Endothelial cell of umbilical vein (primary cell): ENCODE measurements around the gene COL8A1. TPM values are rescaled to one million over a fixed set of nuclear protein-coding genes. Genes with fewer than 3 reads are reported as not detected.

ENCODE experiments used
- BruUV-seq: library from RNA; stranded (reverse); fragments of 400-500 nt; replicated peaks from 2 replicates; lab custom pipeline; 2021; lab: Mats Ljungman, UMichigan
- CTCF ChIA-PET: fragments of 300-600, 350-600 bp; sonication (Branson Sonifier 250); formaldehyde crosslinking; loops from one replicate; lab custom pipeline; 2021; ENCODE audit warnings: antibody characterized with exemption, inconsistent platforms; lab: Charles Lee
- POLR2A ChIA-PET: fragments of 300-600, 350-600 bp; sonication (Branson Sonifier 250); formaldehyde crosslinking; loops from one replicate; lab custom pipeline; 2021; ENCODE audit warnings: antibody characterized with exemption, inconsistent platforms; lab: Charles Lee
- DNase-seq: peaks from one replicate; pipeline ENCODE4 v3.0.0-alpha.2; 2011; ENCODE audit warnings: low read depth, low spot score
- FAIRE-seq: peaks from 2 replicates; lab custom pipeline; 2011; peaks lifted over from hg19 to GRCh38; lab: Jason Lieb, UNC
- H2AFZ ChIP-seq: 2 replicates; pipeline ENCODE4 v1.6.0; 2012; ENCODE audit warnings: low read depth, low read length, control low read depth, inconsistent platforms
- H3K27ac ChIP-seq: 2 replicates; pipeline ENCODE4 v1.5.1; 2011; ENCODE audit warnings: low read depth, mild to moderate bottlenecking, control low read depth, low read length, moderate library complexity; ENCODE audit not compliant: insufficient read depth
- H3K27me3 ChIP-seq, 2 experiments: 2 replicates each; pipeline versions ENCODE4 v1.6.0 to v1.6.1; 2011; ENCODE audit warnings: low read length in 2 of 2, mixed read lengths in 1 of 2; ENCODE audit not compliant: control insufficient read depth in 2 of 2, insufficient read depth in 2 of 2
- H3K36me3 ChIP-seq, 2 experiments: 2 replicates in 1 of 2; 3 replicates in 1 of 2; pipeline ENCODE4 v1.5.1; 2011; ENCODE audit warnings: low read length in 2 of 2, mild to moderate bottlenecking in 1 of 2, moderate library complexity in 1 of 2; ENCODE audit not compliant: control insufficient read depth in 2 of 2, insufficient read depth in 2 of 2; ENCODE audit errors: extremely low read depth in 1 of 2
- H3K4me1 ChIP-seq: 3 replicates; pipeline ENCODE4 v1.5.1; 2011; ENCODE audit warnings: mild to moderate bottlenecking, low read length; ENCODE audit not compliant: control insufficient read depth, insufficient read depth; ENCODE audit errors: extremely low read depth
- H3K4me2 ChIP-seq: 2 replicates; pipeline ENCODE4 v1.6.1; 2011; ENCODE audit warnings: low read length, control low read depth, mixed read lengths; ENCODE audit not compliant: insufficient read depth
- H3K4me3 ChIP-seq, 3 experiments: fragments of 200-600 bp in 1 of 3; sonication (generic), shearing (Covaris generic) in 1 of 3; replicated peaks in 1 of 3; 2 replicates each; pipeline ENCODE4 v1.5.1; 2011 to 2016; ENCODE audit warnings: control low read depth in 3 of 3, low read length in 3 of 3, mild to moderate bottlenecking in 2 of 3, inconsistent platforms in 1 of 3, low read depth in 1 of 3, moderate library complexity in 1 of 3; ENCODE audit not compliant: insufficient read depth in 1 of 3
- H3K79me2 ChIP-seq: 2 replicates; pipeline ENCODE4 v1.6.0; 2012; ENCODE audit warnings: low read length, inconsistent platforms; ENCODE audit not compliant: control insufficient read depth, insufficient read depth
- H3K9ac ChIP-seq: replicated peaks from 2 replicates; pipeline ENCODE3; 2011; ENCODE audit warnings: low read length, control low read depth; ENCODE audit not compliant: insufficient read depth; ENCODE audit errors: extremely low read depth
- H3K9me1 ChIP-seq: replicated peaks from 3 replicates; pipeline ENCODE4 v1.6.0; 2011; ENCODE audit warnings: mild to moderate bottlenecking, low read length; ENCODE audit not compliant: control insufficient read depth, insufficient read depth; ENCODE audit errors: extremely low read depth
- H3K9me3 ChIP-seq: replicated peaks from 2 replicates; pipeline ENCODE4 v1.5.1; 2012; ENCODE audit warnings: low read length, inconsistent platforms; ENCODE audit not compliant: control insufficient read depth, insufficient read depth
- H4K20me1 ChIP-seq: replicated peaks from 2 replicates; pipeline ENCODE3; 2011; ENCODE audit warnings: mild to moderate bottlenecking, low read length; ENCODE audit not compliant: control insufficient read depth, insufficient read depth; ENCODE audit errors: extremely low read depth
- CTCF ChIP-seq, 2 donors: IDR thresholded peaks; 1 replicate in 1 of 2; 2 replicates in 1 of 2; pipeline ENCODE4 v1.5.1; 2011; ENCODE audit warnings: low read length in 2 of 2, mild to moderate bottlenecking in 2 of 2, moderate library complexity in 2 of 2, control low read depth in 1 of 2, inconsistent platforms in 1 of 2, low read depth in 1 of 2; ENCODE audit not compliant: insufficient read depth in 1 of 2; ENCODE audit errors: extremely low read depth in 1 of 2
- EZH2 ChIP-seq: IDR thresholded peaks from 2 replicates; pipeline ENCODE4 v1.6.1; 2012; ENCODE audit warnings: borderline replicate concordance, low read depth, mild to moderate bottlenecking, moderate library complexity, low read length, inconsistent platforms; ENCODE audit not compliant: severe bottlenecking
- GATA2 ChIP-seq: IDR thresholded peaks from 2 replicates; pipeline ENCODE4 v1.7.0; 2011; ENCODE audit warnings: low read depth, mild to moderate bottlenecking, moderate library complexity, mixed read lengths, low read length; ENCODE audit not compliant: insufficient read length, insufficient read depth
- JUN ChIP-seq: IDR thresholded peaks from 2 replicates; pipeline ENCODE4 v1.6.1; 2011; ENCODE audit warnings: borderline replicate concordance, low read depth; ENCODE audit not compliant: insufficient read length, insufficient read depth
- POLR2A ChIP-seq: IDR thresholded peaks from 2 replicates; pipeline ENCODE4 v1.6.1; 2012; ENCODE audit warnings: low read depth, mild to moderate bottlenecking, control low read depth, low read length
- POLR2AphosphoS5 ChIP-seq: IDR thresholded peaks from 2 replicates; pipeline ENCODE4 v1.6.1; 2012; ENCODE audit warnings: low read depth, mild to moderate bottlenecking, control low read depth, low read length, moderate library complexity; ENCODE audit not compliant: insufficient read depth
- dilution Hi-C: fragments of 300-500 bp; cut with MboI; formaldehyde crosslinking; loops from one replicate; pipeline ENCODE4 v1.15.0; 2019; ENCODE audit warnings: low sequenced_read_pairs; ENCODE audit not compliant: extremely low pct_ligation_motif_present
- intact Hi-C: fragments of 100-400 bp; cut with micrococcal nuclease; formaldehyde crosslinking; loops from one replicate; pipeline ENCODE4 v1.10.0; 2022
- polyA plus RNA-seq, 4 experiments: library from polyadenylated mRNA; depleted of rRNA in 3 of 4; stranded (reverse) in 3 of 4; unstranded in 1 of 4; fragments of >200 nt; gene quantifications; 2 replicates each; pipeline versions ENCODE4 v1.2.1 to v1.2.3, GENCODE V29; 2011 to 2012; ENCODE audit warnings: missing spikeins in 1 of 4
- total RNA-seq: library from RNA; stranded (reverse); gene quantifications from 2 replicates; pipeline ENCODE4 v1.2.3, GENCODE V29; 2021

COL8A1 gene
- total and polyA plus RNA-seq, 2 donors (not counting 3 experiments of a cell fraction or from before 2014, with no cell fraction given), result 358 to 634 TPM

- dilution Hi-C loops, result loop anchor here (25.0 kb wide), 1 partner anchor 748 kb away; no protein-coding TSS in a partner anchor
- Histone ChIP-seq H3K27me3 (no peaks in the 10 kb centered on the region), H3K4me3 (no peak overlapping the region), H3K4me1 (peaks cover under 1% of the 10 kb centered on the region), H3K4me2 (no peak overlapping the region), H4K20me1 (no peaks in the 10 kb centered on the region), H2AFZ (no peak overlapping the region), H3K27ac (no peak overlapping the region), H3K79me2 (no peaks in the 10 kb centered on the region), H3K36me3 (peaks cover 11 to 15% of the 10 kb centered on the region in 2 experiments), H3K9ac (no peak overlapping the region), H3K9me1 (no peaks in the 10 kb centered on the region), H3K9me3 (no peaks in the 10 kb centered on the region)
- ChIA-PET CTCF (no interaction called here), POLR2A (no interaction called here)
- no peak for FAIRE-seq
- intact Hi-C loops, result no loop called here
- DNase-seq, result no peak
- no peak for TF ChIP-seq CTCF (IDR thresholded peaks at IDR 0.05; ENCODE audit: extremely low read depth in 1 of 2, insufficient read depth in 1 of 2, low read depth in 1 of 2, low read length in 2 of 2)
- TF ChIP-seq POLR2A, result no peak
- TF ChIP-seq EZH2, result no peak
- no peak for TF ChIP-seq GATA2
- TF ChIP-seq POLR2AphosphoS5, result no peak
- no TSS peak for BruUV-seq
Measured at GRCh38 chr3:99760031-99760430, 121.6 kb downstream of the COL8A1 start.

DNA sequence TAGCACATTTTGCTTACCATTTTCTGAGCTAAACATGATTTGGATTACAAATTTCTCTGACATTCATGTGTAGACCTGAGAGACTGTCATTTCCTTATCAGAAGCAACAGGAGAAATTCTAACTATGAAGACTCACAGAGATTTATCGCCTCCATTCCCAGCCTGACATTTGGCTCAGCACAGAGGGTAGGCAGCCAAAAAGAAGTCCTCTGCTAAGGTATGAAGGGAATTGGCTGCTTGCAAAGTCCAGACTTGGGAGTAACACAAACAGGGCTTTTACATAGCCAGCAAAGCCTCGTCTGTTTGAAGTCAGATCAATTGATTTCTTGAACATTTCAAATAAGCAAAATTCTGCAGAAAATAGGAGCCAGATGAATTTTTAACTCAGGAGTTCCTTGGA, 122.2 kb downstream of the COL8A1 start:
- no peak overlapping the region for H3K27ac ChIP-seq
- FAIRE-seq, result no peak

More for the DNA sequence above, 122.2 kb downstream of the COL8A1 start:
- Histone ChIP-seq H3K79me2 (no peaks in the 10 kb centered on the region), H3K27me3 (no peaks in the 10 kb centered on the region), H2AFZ (no peak overlapping the region), H3K9me3 (no peaks in the 10 kb centered on the region), H3K4me2 (no peak overlapping the region), H3K4me1 (peaks cover 2% of the 10 kb centered on the region), H3K9me1 (no peaks in the 10 kb centered on the region), H3K36me3 (peaks cover 13 to 14% of the 10 kb centered on the region in 2 experiments), H4K20me1 (no peaks in the 10 kb centered on the region), H3K4me3 (no peak overlapping the region), H3K9ac (no peak overlapping the region)
- BruUV-seq, result no TSS peak
- dilution Hi-C loops, result loop anchor here (25.0 kb wide), 1 partner anchor 748 kb away; no protein-coding TSS in a partner anchor
- no peak for TF ChIP-seq JUN
- TF ChIP-seq EZH2, result no peak
- TF ChIP-seq POLR2AphosphoS5, result no peak
- intact Hi-C loops, result no loop called here
- DNase-seq, result no peak
- CTCF ChIA-PET, result no interaction called here
- POLR2A ChIA-PET, result no interaction called here
